PC-9 (cell line): ENCODE data around the gene TCTN2. TPM values are rescaled to one million over a fixed set of nuclear protein-coding genes. Genes with fewer than 3 reads are reported as not detected.

Experiments used
- BruUV-seq: library from RNA; stranded (reverse); fragments of 400-500 nt; replicated peaks from 2 replicates; lab custom pipeline; 2021; lab: Mats Ljungman, UMichigan
- CTCF ChIA-PET: fragments of 300-600 bp; sonication (Branson Sonifier 250); formaldehyde crosslinking; loops from one replicate; lab custom pipeline; 2022; ENCODE audit warnings: antibody characterized with exemption; lab: Charles Lee
- POLR2A ChIA-PET: fragments of 300-600 bp; sonication (Branson Sonifier 250); formaldehyde crosslinking; loops from one replicate; lab custom pipeline; 2022; ENCODE audit warnings: antibody characterized with exemption; ENCODE audit not compliant: unreplicated experiment; lab: Charles Lee
- DNase-seq, 2 experiments: peaks; one replicate each; pipeline versions ENCODE4 v3.0.0 to v3.0.0-alpha.2; 2015 to 2022; ENCODE audit warnings: mixed read lengths in 1 of 2
- H2AFZ ChIP-seq: fragments of 200-600 bp; sonication (generic); 2 replicates; pipeline ENCODE4 v1.8.1; 2017; ENCODE audit warnings: antibody characterized with exemption
- H3F3A ChIP-seq: fragments of 200-600 bp; sonication (generic); 2 replicates; pipeline ENCODE4 v1.8.1; 2017; ENCODE audit warnings: antibody characterized with exemption, mild to moderate bottlenecking, low read depth; ENCODE audit not compliant: insufficient read depth
- H3K27ac ChIP-seq: fragments of 200-600 bp; sonication (generic); 2 replicates; pipeline ENCODE4 v1.6.1; 2016; ENCODE audit warnings: mixed run types
- H3K27me3 ChIP-seq: fragments of 200-600 bp; sonication (generic); 2 replicates; pipeline ENCODE4 v1.6.1; 2016; ENCODE audit warnings: low read depth, mixed run types; ENCODE audit not compliant: insufficient read depth
- H3K36me3 ChIP-seq: fragments of 200-600 bp; sonication (generic); 2 replicates; pipeline ENCODE4 v1.6.1; 2016; ENCODE audit warnings: low read depth, mixed run types
- H3K4me1 ChIP-seq: fragments of 200-600 bp; sonication (generic); replicated peaks from 2 replicates; pipeline ENCODE4 v1.6.1; 2016; ENCODE audit warnings: mixed run types; ENCODE audit not compliant: insufficient read depth
- H3K4me2 ChIP-seq: fragments of 200-600 bp; sonication (generic); 2 replicates; pipeline ENCODE4 v1.6.1; 2017; ENCODE audit warnings: mixed run types
- H3K4me3 ChIP-seq: fragments of 200-600 bp; sonication (generic); 2 replicates; pipeline ENCODE4 v1.6.1; 2016; ENCODE audit warnings: mixed run types
- H3K79me2 ChIP-seq: fragments of 200-600 bp; sonication (generic); 2 replicates; pipeline ENCODE4 v1.6.1; 2017; ENCODE audit warnings: low read depth, mixed run types
- H3K9me2 ChIP-seq: fragments of 200-600 bp; sonication (generic); 2 replicates; pipeline ENCODE4 v1.8.1; 2017; ENCODE audit warnings: mild to moderate bottlenecking; ENCODE audit not compliant: insufficient read depth
- H3K9me3 ChIP-seq: fragments of 200-600 bp; sonication (generic); 2 replicates; pipeline ENCODE4 v1.8.1; 2016; ENCODE audit warnings: low read depth; ENCODE audit not compliant: insufficient read depth
- H4K20me1 ChIP-seq: fragments of 200-600 bp; sonication (generic); 2 replicates; pipeline ENCODE4 v1.8.1; 2017; ENCODE audit not compliant: insufficient read depth
- CTCF ChIP-seq: fragments of 200-600 bp; sonication (generic); conservative IDR thresholded peaks from 2 replicates; pipeline ENCODE4 v1.6.1; 2017; ENCODE audit warnings: mixed run types, antibody characterized with exemption, mild to moderate bottlenecking, moderate library complexity
- EZH2 ChIP-seq: fragments of 200-600 bp; sonication (generic); IDR thresholded peaks from 2 replicates; pipeline ENCODE4 v1.8.0; 2017; ENCODE audit warnings: antibody characterized with exemption, low read depth
- intact Hi-C: fragments of 100-400 bp; cut with micrococcal nuclease; formaldehyde crosslinking; loops from one replicate; pipeline ENCODE4 v1.10.0; 2022; ENCODE audit not compliant: unreplicated experiment
- total RNA-seq: library from RNA; stranded (reverse); gene quantifications from 2 replicates; pipeline ENCODE4 v1.2.3, GENCODE V29; 2021

The TCTN2 gene
- total RNA-seq, 1 experiment from 2014 or later, result 21.9 TPM

GRCh38 chr12:123645380-123645779 lies 25.5 kb upstream of the TCTN2 start:
- H3K27me3 ChIP-seq, result no peaks in the 10 kb centered on the region
- no peak overlapping the region for H2AFZ ChIP-seq
- no peaks in the 10 kb centered on the region for H3K9me3 ChIP-seq
- ChIA-PET CTCF (no interaction called here), POLR2A (no interaction called here)
- H3K27ac ChIP-seq, result no peak overlapping the region
- peaks cover 6% of the 10 kb centered on the region for H3K36me3 ChIP-seq
- peaks cover 4% of the 10 kb centered on the region; the same call in 1 of the 2 replicates for H4K20me1 ChIP-seq
- intact Hi-C loops, result no loop called here
- DNase-seq, result no peak
- H3K79me2 ChIP-seq, result 0 out of 2 replicates have a peak, but pooled peaks cover 5% of the 10 kb centered on the region
- no peaks in the 10 kb centered on the region for H3K4me1 ChIP-seq
- H3K4me2 ChIP-seq, result no peak overlapping the region
- no peaks in the 10 kb centered on the region for H3K9me2 ChIP-seq
- no peak overlapping the region for H3K4me3 ChIP-seq
- no peaks in the 10 kb centered on the region for H3F3A ChIP-seq
- TF ChIP-seq CTCF (no peak), EZH2 (no peak)
- no TSS peak for BruUV-seq

GRCh38 chr12:123645878-123646277 lies 25.0 kb upstream of the TCTN2 start:
- Histone ChIP-seq H3K79me2 (0 out of 2 replicates have a peak, but pooled peaks cover 5% of the 10 kb centered on the region), H3K4me1 (no peaks in the 10 kb centered on the region), H4K20me1 (peaks cover 4% of the 10 kb centered on the region; the same call in 1 of the 2 replicates), H3F3A (no peaks in the 10 kb centered on the region), H3K9me3 (no peaks in the 10 kb centered on the region), H3K36me3 (peaks cover 9% of the 10 kb centered on the region), H3K4me2 (no peak overlapping the region), H2AFZ (no peak overlapping the region), H3K27ac (no peak overlapping the region), H3K9me2 (no peaks in the 10 kb centered on the region), H3K4me3 (no peak overlapping the region), H3K27me3 (no peaks in the 10 kb centered on the region)
- no TSS peak for BruUV-seq
- TF ChIP-seq EZH2 (no peak), CTCF (no peak)
- no peak for DNase-seq
- ChIA-PET POLR2A (no interaction called here), CTCF (no interaction called here)
- intact Hi-C loops, result no loop called here

- H3K36me3 ChIP-seq, result peaks cover 11% of the 10 kb centered on the region
- BruUV-seq, result no TSS peak
Measured at GRCh38 chr12:123648401-123648800, 22.5 kb upstream of the TCTN2 start.

More at GRCh38 chr12:123648401-123648800, 22.5 kb upstream of the TCTN2 start:
- Histone ChIP-seq H3K4me3 (no peak overlapping the region), H3K4me1 (no peaks in the 10 kb centered on the region), H3F3A (no peaks in the 10 kb centered on the region), H3K27me3 (no peaks in the 10 kb centered on the region), H3K9me3 (no peaks in the 10 kb centered on the region), H3K9me2 (no peaks in the 10 kb centered on the region), H2AFZ (no peak overlapping the region), H3K79me2 (0 out of 2 replicates have a peak, but pooled peaks cover 5% of the 10 kb centered on the region), H3K4me2 (no peak overlapping the region), H3K27ac (no peak overlapping the region), H4K20me1 (0 out of 2 replicates have a peak, but pooled peaks cover 2% of the 10 kb centered on the region)
- no peak for DNase-seq
- POLR2A ChIA-PET, result no interaction called here
- intact Hi-C loops, result no loop called here
- CTCF ChIA-PET, result no interaction called here
- TF ChIP-seq EZH2, result no peak
- TF ChIP-seq CTCF, result no peak
